Measurements from ENCODE around the gene RAP1GAP2. TPM values are rescaled to one million over a fixed set of nuclear protein-coding genes. Genes with fewer than 3 reads are reported as not detected.

Gene RAP1GAP2
- total and polyA plus RNA-seq, 10 donors, result 1.2 to 32.7 (median 14.1) TPM

DNA sequence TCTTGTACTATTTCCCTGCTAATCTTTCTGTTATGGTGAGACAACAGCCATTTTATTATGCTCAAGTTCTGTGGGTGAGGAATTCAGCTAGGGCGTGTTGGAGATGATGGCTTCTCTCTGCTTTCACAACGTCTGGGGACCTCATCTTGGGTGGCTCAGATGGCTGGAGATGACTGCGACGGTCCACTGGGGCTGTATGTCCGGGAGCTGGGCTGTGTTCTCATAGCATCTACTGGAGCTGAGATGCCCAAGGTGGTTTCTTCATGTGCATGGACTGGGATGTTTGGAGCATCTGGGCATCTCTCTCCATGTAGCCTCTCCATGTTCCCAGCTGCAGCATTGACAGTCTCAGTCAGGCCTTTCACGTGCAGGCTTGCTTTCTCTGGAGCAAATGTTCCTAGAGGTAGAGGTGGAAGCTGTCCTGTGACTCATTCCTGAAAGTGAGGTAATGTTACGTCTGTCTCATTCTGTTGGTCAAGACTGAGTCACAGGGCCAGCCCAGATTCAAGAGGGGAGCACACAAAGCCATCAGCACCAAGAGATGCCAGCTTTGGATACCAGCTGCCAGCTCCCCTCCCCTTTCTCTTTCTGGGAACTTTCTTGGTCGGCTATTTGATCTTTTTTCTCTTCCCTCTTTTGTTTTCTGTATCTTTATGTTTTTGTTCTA lies 96.2 kb downstream of the RAP1GAP2 start:
- H3K4me3 ChIP-seq, result no peak overlapping the region
- intact Hi-C loops (cut with DNase I; ENCODE audit: low total_unique reads), result no loop called here
- H3K36me3 ChIP-seq, result peaks cover 0 to 7% (median 0%) of the 10 kb centered on the region in 6 donors
- no peaks in the 10 kb centered on the region for H3K9me3 ChIP-seq
- peaks cover 0 to 30% (median 0%) of the 10 kb centered on the region in 7 donors for H3K27me3 ChIP-seq (replicated peaks in 1 of 7)
- H3K27ac ChIP-seq, result no peak overlapping the region
- H3K4me1 ChIP-seq, result no peaks in the 10 kb centered on the region
- no peak for DNase-seq
- TF ChIP-seq POLR2A (IDR thresholded peaks at IDR 0.05) (no peak), POLR2AphosphoS5 (IDR thresholded peaks at IDR 0.05) (no peak)
- TF ChIP-seq, protein P1, sequence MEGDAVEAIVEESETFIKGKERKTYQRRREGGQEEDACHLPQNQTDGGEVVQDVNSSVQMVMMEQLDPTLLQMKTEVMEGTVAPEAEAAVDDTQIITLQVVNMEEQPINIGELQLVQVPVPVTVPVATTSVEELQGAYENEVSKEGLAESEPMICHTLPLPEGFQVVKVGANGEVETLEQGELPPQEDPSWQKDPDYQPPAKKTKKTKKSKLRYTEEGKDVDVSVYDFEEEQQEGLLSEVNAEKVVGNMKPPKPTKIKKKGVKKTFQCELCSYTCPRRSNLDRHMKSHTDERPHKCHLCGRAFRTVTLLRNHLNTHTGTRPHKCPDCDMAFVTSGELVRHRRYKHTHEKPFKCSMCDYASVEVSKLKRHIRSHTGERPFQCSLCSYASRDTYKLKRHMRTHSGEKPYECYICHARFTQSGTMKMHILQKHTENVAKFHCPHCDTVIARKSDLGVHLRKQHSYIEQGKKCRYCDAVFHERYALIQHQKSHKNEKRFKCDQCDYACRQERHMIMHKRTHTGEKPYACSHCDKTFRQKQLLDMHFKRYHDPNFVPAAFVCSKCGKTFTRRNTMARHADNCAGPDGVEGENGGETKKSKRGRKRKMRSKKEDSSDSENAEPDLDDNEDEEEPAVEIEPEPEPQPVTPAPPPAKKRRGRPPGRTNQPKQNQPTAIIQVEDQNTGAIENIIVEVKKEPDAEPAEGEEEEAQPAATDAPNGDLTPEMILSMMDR (IDR thresholded peaks at IDR 0.05 in 8 of 11, conservative IDR thresholded peaks at IDR 0.05 in 3 of 11), result no peak
- 58 to 77% (median 75%) methylated on average over 7 to 8 of the region's 8 CpGs for WGBS, 5 donors

DNA sequence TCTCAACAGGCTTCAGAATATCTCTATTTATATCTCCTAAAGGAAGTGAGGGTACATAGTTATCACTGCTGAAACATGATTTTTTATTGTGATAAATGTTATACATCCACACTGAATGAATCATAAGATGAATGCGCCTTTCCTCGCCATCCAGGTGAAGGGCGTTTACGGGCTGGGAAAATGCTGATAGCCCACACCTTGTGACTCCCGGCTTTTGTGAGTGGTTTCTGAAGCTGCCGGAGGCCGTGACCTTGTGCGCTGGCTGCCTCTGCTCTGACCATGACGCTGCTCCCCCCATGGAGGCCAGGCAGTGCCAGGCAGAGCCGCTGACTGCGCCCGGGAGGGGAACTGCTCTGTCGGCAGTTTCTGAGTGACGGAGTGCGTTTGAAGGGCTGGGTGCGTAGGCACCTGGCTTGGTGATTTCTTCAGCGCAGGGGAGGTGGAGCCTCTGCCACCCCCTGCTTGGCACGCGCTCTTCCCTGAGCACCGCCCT lies 97.2 kb downstream of the RAP1GAP2 start:
- WGBS, 5 donors, result 76 to 84% (median 80%) methylated on average over 20 of the region's 20 CpGs
- intact Hi-C loops (cut with DNase I; ENCODE audit: low total_unique reads), result no loop called here

DNA sequence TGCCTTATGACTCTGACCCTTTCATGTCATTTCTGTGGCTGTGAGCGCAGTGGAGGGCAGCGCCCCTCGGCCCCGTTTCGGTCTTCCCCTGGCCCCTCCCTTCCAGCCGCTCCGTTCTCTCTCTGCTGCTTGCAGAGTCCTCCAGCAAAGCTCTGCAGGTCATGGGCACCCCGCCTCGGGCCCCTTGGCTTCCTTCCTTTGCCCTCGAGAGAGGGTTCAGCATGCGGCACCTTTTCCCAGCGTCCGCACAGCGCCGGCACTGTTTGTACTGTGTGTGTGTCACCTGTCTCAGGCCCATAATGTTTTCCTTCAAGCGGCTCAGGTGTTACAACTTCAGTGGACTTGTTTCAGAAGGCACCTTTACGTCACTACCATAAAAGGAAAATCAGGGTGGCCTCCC lies 98.5 kb downstream of the RAP1GAP2 start:
- intact Hi-C loops (cut with DNase I; ENCODE audit: low total_unique reads), result no loop called here
- no peaks in the 10 kb centered on the region for H3K9me3 ChIP-seq
- peaks cover 0 to 30% (median 0%) of the 10 kb centered on the region in 7 donors for H3K27me3 ChIP-seq (replicated peaks in 1 of 7)
- DNase-seq, result no peak
- H3K4me3 ChIP-seq, result no peak overlapping the region
- 74 to 88% (median 83%) methylated on average over 17 of the region's 17 CpGs for WGBS, 5 donors
- no peak for TF ChIP-seq POLR2AphosphoS5 (IDR thresholded peaks at IDR 0.05)
- TF ChIP-seq POLR2A (IDR thresholded peaks at IDR 0.05), result no peak
- TF ChIP-seq, protein P1 (IDR thresholded peaks at IDR 0.05 in 8 of 11, conservative IDR thresholded peaks at IDR 0.05 in 3 of 11), result no peak
- H3K27ac ChIP-seq, result no peak overlapping the region
- no peaks in the 10 kb centered on the region for H3K4me1 ChIP-seq
- peaks cover 0 to 7% (median 0%) of the 10 kb centered on the region in 6 donors for H3K36me3 ChIP-seq

More for the DNA sequence above, 97.2 kb downstream of the RAP1GAP2 start:
- no peak for TF ChIP-seq POLR2AphosphoS5 (IDR thresholded peaks at IDR 0.05)
- TF ChIP-seq, protein P1 (IDR thresholded peaks at IDR 0.05 in 8 of 11, conservative IDR thresholded peaks at IDR 0.05 in 3 of 11), result no peak
- no peak for TF ChIP-seq POLR2A (IDR thresholded peaks at IDR 0.05)
- no peak for DNase-seq
- no peak overlapping the region for H3K27ac ChIP-seq
- H3K36me3 ChIP-seq, result peaks cover 0 to 7% (median 0%) of the 10 kb centered on the region in 6 donors
- H3K4me1 ChIP-seq, result no peaks in the 10 kb centered on the region
- no peaks in the 10 kb centered on the region for H3K9me3 ChIP-seq
- no peak overlapping the region for H3K4me3 ChIP-seq
- peaks cover 0 to 30% (median 0%) of the 10 kb centered on the region in 7 donors for H3K27me3 ChIP-seq (replicated peaks in 1 of 7)

DNA sequence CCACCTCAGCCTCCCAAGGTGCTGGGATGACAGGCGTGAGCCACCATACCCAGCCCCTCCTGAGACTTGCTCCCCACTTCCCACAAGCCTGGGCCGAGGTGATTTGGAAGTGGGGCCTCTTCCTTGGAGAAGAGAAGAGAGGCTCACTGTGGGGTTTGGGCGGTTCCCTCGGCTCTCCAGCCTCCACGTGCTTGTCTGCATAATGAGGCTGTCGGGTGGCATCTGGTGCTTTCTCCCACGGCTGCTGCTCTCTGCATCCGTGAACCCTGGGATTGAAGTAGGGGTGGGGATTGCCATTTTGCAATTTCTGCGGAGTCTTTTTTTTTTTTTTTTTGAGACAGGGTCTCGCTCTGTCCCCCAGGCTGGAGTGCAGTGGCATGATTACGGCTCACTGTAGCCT lies 101.4 kb downstream of the RAP1GAP2 start:
- WGBS, 5 donors, result 82 to 94% (median 88%) methylated on average over 11 of the region's 11 CpGs
- DNase-seq, result no peak
- Histone ChIP-seq H3K4me3 (no peak overlapping the region), H3K36me3 (peaks cover 0 to 7% (median 0%) of the 10 kb centered on the region in 6 donors), H3K4me1 (no peaks in the 10 kb centered on the region), H3K27me3 (replicated peaks in 1 of 7) (peaks cover 0 to 30% (median 0%) of the 10 kb centered on the region in 7 donors), H3K27ac (no peak overlapping the region), H3K9me3 (no peaks in the 10 kb centered on the region)
- TF ChIP-seq POLR2A (IDR thresholded peaks at IDR 0.05), result no peak
- no peak for TF ChIP-seq POLR2AphosphoS5 (IDR thresholded peaks at IDR 0.05)
- TF ChIP-seq, protein P1 (IDR thresholded peaks at IDR 0.05 in 8 of 11, conservative IDR thresholded peaks at IDR 0.05 in 3 of 11), result no peak
- intact Hi-C loops (cut with DNase I; ENCODE audit: low total_unique reads), result no loop called here

Measured in spleen (tissue), 11 donors.